ENCODE results near the gene TMEM9B.

DNA sequence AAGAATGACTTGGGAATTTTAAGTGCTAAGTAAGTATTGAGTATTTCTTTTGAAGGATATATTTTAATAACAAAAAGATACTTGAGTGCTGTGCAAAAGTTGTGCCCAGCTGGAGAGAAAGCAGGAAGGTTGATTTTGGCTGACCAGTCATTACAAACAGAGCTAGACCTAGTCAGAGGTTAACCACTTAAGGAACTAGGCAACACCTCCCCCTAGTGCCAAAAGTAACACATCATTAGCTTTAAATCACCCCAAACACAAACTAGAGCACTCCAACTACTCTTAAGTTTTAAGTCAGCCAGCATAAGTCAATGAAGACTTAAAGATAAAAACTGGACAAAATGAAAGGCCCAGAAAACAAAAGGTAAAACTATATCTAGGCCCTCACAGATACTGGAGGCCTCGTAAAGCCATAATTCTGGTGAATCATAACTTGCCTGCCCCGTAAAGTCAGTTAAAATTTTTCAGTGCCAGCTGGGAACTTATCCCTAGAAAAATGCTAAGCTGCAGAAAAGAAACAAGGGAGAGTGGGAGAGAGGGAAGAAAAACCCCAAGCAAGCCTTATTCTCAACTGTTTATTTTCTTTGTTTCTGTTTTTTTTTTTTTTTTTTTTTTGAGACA, 4.6 kb downstream of the TMEM9B start:
- TF ChIP-seq, protein P1, sequence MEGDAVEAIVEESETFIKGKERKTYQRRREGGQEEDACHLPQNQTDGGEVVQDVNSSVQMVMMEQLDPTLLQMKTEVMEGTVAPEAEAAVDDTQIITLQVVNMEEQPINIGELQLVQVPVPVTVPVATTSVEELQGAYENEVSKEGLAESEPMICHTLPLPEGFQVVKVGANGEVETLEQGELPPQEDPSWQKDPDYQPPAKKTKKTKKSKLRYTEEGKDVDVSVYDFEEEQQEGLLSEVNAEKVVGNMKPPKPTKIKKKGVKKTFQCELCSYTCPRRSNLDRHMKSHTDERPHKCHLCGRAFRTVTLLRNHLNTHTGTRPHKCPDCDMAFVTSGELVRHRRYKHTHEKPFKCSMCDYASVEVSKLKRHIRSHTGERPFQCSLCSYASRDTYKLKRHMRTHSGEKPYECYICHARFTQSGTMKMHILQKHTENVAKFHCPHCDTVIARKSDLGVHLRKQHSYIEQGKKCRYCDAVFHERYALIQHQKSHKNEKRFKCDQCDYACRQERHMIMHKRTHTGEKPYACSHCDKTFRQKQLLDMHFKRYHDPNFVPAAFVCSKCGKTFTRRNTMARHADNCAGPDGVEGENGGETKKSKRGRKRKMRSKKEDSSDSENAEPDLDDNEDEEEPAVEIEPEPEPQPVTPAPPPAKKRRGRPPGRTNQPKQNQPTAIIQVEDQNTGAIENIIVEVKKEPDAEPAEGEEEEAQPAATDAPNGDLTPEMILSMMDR (IDR thresholded peaks at IDR 0.05): peak in 2 of 3 experiments; percentile 18 to 38
- no peak for TF ChIP-seq POLR2AphosphoS5 (IDR thresholded peaks at IDR 0.05; ENCODE audit: insufficient read depth in 1 of 2, low read depth in 1 of 2)
